Sigmoid colon (tissue), 4 donors: ENCODE data around the gene PTPN1.

Source experiments
- EP300 ChIP-seq, 4 donors: sonication (generic); formaldehyde crosslinking; IDR thresholded peaks; one replicate each; pipeline ENCODE4 v1.6.1; 2017; ENCODE audit warnings: antibody characterized with exemption in 4 of 4
- POLR2A ChIP-seq, 2 donors: fragments of 450-650 bp; IDR thresholded peaks; one replicate each; pipeline ENCODE4 v1.6.1; 2016; ENCODE audit warnings: antibody characterized with exemption in 2 of 2, mild to moderate bottlenecking in 2 of 2, moderate library complexity in 2 of 2
- POLR2AphosphoS5 ChIP-seq, 4 donors: sonication (generic); formaldehyde crosslinking; IDR thresholded peaks; one replicate each; pipeline ENCODE4 v1.6.1; 2017; ENCODE audit warnings: antibody characterized with exemption in 4 of 4
- TF ChIP-seq, protein P1 (sequence below), 4 experiments: fragments of 450-650 bp in 3 of 4; fragments of 200-600 bp in 1 of 4; IDR thresholded peaks; one replicate each; pipeline ENCODE4 v1.5.1; 2016 to 2019; ENCODE audit warnings: antibody characterized with exemption in 4 of 4, mild to moderate bottlenecking in 3 of 4, moderate library complexity in 2 of 4

DNA sequence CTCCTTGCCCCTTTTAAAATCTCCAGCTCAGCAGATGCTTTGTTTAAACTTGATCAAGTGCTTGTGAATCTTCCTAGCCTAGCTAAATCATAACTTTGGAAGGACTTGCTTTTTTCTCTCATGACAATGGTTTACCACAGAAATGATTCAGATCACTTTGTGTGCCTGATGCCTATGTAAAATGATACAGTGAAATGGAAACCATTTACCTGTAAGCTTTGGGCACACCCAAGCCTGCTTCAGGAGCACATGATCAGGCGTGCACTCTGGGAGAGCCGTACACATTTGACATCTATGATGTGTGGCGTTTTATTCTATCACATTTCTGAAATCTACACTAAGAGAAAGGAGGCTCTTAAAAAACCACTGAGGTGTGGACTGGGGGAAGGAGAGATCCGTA is 41.1 kb downstream of the PTPN1 start:
- no peak for TF ChIP-seq POLR2AphosphoS5 (IDR thresholded peaks at IDR 0.05)
- TF ChIP-seq, protein P1, sequence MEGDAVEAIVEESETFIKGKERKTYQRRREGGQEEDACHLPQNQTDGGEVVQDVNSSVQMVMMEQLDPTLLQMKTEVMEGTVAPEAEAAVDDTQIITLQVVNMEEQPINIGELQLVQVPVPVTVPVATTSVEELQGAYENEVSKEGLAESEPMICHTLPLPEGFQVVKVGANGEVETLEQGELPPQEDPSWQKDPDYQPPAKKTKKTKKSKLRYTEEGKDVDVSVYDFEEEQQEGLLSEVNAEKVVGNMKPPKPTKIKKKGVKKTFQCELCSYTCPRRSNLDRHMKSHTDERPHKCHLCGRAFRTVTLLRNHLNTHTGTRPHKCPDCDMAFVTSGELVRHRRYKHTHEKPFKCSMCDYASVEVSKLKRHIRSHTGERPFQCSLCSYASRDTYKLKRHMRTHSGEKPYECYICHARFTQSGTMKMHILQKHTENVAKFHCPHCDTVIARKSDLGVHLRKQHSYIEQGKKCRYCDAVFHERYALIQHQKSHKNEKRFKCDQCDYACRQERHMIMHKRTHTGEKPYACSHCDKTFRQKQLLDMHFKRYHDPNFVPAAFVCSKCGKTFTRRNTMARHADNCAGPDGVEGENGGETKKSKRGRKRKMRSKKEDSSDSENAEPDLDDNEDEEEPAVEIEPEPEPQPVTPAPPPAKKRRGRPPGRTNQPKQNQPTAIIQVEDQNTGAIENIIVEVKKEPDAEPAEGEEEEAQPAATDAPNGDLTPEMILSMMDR (IDR thresholded peaks at IDR 0.05) = no peak
- no peak for TF ChIP-seq POLR2A (IDR thresholded peaks at IDR 0.05)
- TF ChIP-seq EP300 (IDR thresholded peaks at IDR 0.05) = no peak
